ENCODE data around the gene TNRC18. TPM values are rescaled to one million over a fixed set of nuclear protein-coding genes. Genes with fewer than 3 reads are reported as not detected.

The TNRC18 gene
- total and polyA plus RNA-seq, 9 of the 15 experiments (the other 6 are each of a cell fraction or from before 2014, with no cell fraction given) = 0.03 to 43.2 (median 18.0) TPM

DNA sequence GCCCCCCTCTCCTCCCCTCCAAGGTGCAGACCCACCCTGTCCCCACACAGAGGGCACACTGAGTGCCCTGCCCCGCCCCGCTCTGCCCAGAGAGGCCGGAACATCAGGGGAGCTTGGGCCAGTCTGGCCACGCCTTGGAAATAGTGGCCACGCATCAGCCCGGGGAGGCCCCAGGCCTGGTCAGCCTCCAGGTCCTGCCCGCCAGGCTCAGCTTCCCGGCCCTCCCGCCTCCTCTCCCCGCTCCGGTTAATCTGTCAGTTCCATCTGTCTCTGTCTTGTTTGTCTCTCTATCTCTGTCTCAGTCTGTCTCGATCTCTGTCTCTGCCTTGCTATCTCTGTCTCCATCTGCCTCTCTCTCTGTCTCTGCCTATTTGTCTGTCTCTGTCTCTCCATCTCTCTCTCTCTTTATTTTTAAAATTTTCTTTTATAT, 28.9 kb upstream of the TNRC18 start (continued):
- no peak for TF ChIP-seq PHF21A (IDR thresholded peaks at IDR 0.05; ENCODE audit: borderline replicate concordance, low read depth)
- no peak for TF ChIP-seq POLR2AphosphoS5 (IDR thresholded peaks at IDR 0.05; ENCODE audit: control insufficient read depth, insufficient read depth, low read depth, low read length)
- TF ChIP-seq, protein P1, sequence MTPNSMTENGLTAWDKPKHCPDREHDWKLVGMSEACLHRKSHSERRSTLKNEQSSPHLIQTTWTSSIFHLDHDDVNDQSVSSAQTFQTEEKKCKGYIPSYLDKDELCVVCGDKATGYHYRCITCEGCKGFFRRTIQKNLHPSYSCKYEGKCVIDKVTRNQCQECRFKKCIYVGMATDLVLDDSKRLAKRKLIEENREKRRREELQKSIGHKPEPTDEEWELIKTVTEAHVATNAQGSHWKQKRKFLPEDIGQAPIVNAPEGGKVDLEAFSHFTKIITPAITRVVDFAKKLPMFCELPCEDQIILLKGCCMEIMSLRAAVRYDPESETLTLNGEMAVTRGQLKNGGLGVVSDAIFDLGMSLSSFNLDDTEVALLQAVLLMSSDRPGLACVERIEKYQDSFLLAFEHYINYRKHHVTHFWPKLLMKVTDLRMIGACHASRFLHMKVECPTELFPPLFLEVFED (CRISPR knock-in tag; conservative IDR thresholded peaks at IDR 0.05) = 0 out of 2 replicates have a peak, but pooled peaks have one; percentile 50
- no peak for TF ChIP-seq ZNF3 (CRISPR knock-in tag; IDR thresholded peaks at IDR 0.05)
- TF ChIP-seq, protein P2, sequence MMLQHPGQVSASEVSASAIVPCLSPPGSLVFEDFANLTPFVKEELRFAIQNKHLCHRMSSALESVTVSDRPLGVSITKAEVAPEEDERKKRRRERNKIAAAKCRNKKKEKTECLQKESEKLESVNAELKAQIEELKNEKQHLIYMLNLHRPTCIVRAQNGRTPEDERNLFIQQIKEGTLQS (IDR thresholded peaks at IDR 0.05) = no peak
- TF ChIP-seq, protein P2 (CRISPR knock-in tag; conservative IDR thresholded peaks at IDR 0.05) = no peak
- TF ChIP-seq, protein P3, sequence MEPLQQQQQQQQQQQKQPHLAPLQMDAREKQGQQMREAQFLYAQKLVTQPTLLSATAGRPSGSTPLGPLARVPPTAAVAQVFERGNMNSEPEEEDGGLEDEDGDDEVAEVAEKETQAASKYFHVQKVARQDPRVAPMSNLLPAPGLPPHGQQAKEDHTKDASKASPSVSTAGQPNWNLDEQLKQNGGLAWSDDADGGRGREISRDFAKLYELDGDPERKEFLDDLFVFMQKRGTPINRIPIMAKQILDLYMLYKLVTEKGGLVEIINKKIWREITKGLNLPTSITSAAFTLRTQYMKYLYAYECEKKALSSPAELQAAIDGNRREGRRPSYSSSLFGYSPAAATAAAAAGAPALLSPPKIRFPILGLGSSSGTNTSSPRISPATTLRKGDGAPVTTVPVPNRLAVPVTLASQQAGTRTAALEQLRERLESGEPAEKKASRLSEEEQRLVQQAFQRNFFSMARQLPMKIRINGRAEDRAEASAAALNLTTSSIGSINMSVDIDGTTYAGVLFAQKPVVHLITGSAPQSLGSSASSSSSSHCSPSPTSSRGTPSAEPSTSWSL (CRISPR knock-in tag; IDR thresholded peaks at IDR 0.05; ENCODE audit: borderline replicate concordance) = no peak
- no peak for TF ChIP-seq NCOA6 (IDR thresholded peaks at IDR 0.05)
- no peak for TF ChIP-seq ARID2 (IDR thresholded peaks at IDR 0.05)
- no peak for TF ChIP-seq EWSR1 (IDR thresholded peaks at IDR 0.05; ENCODE audit: borderline replicate concordance, low read depth, partially characterized antibody)
- no peak for TF ChIP-seq SMAD1 (IDR thresholded peaks at IDR 0.05; ENCODE audit: low read depth, low read length, partially characterized antibody)
- TF ChIP-seq TCFL5 (CRISPR knock-in tag; conservative IDR thresholded peaks at IDR 0.05) = no peak
- TF ChIP-seq ZNF764 (CRISPR knock-in tag; IDR thresholded peaks at IDR 0.05; ENCODE audit: low read depth) = no peak
- TF ChIP-seq, protein P4, sequence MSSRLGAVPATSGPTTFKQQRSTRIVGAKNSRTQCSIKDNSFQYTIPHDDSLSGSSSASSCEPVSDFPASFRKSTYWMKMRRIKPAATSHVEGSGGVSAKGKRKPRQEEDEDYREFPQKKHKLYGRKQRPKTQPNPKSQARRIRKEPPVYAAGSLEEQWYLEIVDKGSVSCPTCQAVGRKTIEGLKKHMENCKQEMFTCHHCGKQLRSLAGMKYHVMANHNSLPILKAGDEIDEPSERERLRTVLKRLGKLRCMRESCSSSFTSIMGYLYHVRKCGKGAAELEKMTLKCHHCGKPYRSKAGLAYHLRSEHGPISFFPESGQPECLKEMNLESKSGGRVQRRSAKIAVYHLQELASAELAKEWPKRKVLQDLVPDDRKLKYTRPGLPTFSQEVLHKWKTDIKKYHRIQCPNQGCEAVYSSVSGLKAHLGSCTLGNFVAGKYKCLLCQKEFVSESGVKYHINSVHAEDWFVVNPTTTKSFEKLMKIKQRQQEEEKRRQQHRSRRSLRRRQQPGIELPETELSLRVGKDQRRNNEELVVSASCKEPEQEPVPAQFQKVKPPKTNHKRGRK (tag; IDR thresholded peaks at IDR 0.05) = no peak
- TF ChIP-seq PHB2 (IDR thresholded peaks at IDR 0.05; ENCODE audit: low read depth) = peak; percentile 87
- no peak for TF ChIP-seq KAT8 (IDR thresholded peaks at IDR 0.05; ENCODE audit: low read depth)
- no peak for TF ChIP-seq ATF1 (CRISPR knock-in tag; IDR thresholded peaks at IDR 0.05)
- TF ChIP-seq ATF1 (tag; IDR thresholded peaks at IDR 0.05) = no peak
- no peak for TF ChIP-seq JUNB (CRISPR knock-in tag; conservative IDR thresholded peaks at IDR 0.05)
- no peak for TF ChIP-seq ZNF217 (CRISPR knock-in tag; IDR thresholded peaks at IDR 0.05)
- TF ChIP-seq, protein P5, sequence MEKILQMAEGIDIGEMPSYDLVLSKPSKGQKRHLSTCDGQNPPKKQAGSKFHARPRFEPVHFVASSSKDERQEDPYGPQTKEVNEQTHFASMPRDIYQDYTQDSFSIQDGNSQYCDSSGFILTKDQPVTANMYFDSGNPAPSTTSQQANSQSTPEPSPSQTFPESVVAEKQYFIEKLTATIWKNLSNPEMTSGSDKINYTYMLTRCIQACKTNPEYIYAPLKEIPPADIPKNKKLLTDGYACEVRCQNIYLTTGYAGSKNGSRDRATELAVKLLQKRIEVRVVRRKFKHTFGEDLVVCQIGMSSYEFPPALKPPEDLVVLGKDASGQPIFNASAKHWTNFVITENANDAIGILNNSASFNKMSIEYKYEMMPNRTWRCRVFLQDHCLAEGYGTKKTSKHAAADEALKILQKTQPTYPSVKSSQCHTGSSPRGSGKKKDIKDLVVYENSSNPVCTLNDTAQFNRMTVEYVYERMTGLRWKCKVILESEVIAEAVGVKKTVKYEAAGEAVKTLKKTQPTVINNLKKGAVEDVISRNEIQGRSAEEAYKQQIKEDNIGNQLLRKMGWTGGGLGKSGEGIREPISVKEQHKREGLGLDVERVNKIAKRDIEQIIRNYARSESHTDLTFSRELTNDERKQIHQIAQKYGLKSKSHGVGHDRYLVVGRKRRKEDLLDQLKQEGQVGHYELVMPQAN (IDR thresholded peaks at IDR 0.05; ENCODE audit: borderline replicate concordance) = no peak; the same call in 1 of the 2 replicates
- TF ChIP-seq ZNF766 (CRISPR knock-in tag; conservative IDR thresholded peaks at IDR 0.05) = no peak
- TF ChIP-seq KHSRP (IDR thresholded peaks at IDR 0.05) = no peak
- no peak for TF ChIP-seq ESRRB (CRISPR knock-in tag; IDR thresholded peaks at IDR 0.05; ENCODE audit: borderline replicate concordance)
